ENCODE results near the gene PRSS36.
"Not testable (repeated sequence)": the region's sequence is repeated elsewhere in the genome, so short reads cannot be mapped to it uniquely, and the experiment has no call there.

Gene PRSS36

GRCh38 chr16:31149894-31150890 lies at the start of gene PRSS36:
PRSS36 (minus strand) TSS chr16:31150066; CDS start chr16:31150035, 31 bp downstream.
- no peak for DNase-seq (ENCODE audit: low read depth in 2 of 2)

GRCh38 chr16:31199430-31200041 lies 49.7 kb upstream of the PRSS36 start:
- no peak for DNase-seq (ENCODE audit: low read depth in 2 of 2)

DNA sequence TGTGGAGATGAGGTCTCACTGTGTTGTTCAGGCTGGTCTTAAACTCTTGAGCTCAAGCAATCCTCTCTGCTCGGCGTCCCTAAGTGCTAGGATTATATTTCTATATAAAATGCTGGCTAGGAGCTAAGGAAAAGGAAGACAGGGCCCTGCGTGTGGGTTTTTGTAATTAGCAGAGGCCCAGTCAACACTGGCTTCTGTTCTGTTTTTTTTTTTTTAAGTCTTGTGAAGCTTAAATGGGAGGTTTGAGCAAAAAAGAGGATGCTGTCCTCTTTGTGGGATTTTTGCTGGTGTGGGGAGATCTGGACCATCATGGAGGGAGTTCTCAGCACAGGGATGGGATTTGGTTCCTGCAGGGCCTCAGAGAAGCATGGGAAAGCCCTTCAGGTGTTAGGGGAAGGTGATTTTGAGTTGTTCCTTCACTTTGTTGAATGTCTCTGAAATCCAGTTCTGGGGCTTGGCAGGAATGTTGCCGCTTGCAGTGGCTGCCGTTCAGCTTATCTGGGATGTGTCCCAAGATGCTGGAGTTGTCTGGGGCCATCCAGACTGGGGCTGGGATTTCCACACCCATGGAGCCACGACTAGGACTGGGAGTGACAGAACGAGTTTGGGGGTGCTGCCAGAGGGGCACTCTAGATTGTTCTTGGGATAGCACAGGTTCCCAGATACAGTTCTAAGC lies 48.5 kb upstream of the PRSS36 start:
- no peak for DNase-seq (ENCODE audit: low read depth in 2 of 2)

- DNase-seq (ENCODE audit: low read depth in 2 of 2) = no peak
Observed at GRCh38 chr16:31196324-31197088, 46.6 kb upstream of the PRSS36 start.

DNA sequence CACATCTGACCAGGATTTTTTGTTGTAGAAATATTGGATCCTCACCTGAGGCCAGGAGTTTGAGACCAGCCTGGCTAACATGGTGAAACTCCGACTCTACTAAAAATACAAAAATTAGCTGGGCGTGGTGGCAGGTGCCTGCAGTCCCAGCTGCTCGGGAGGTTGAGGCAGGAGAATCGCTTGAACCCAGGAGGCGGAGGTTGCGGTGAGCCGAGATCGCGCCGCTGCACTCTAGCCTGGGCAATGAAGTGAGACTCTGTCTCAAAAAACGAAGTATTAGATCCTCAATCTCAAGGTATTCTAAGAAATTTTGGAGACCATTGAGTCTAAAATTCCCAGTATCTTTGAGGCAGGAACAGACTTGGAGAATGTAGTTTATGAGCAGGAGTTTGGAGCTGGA lies 46.0 kb upstream of the PRSS36 start:
- not testable (repeated sequence) for DNase-seq (ENCODE audit: low read depth in 2 of 2)

- no peak for DNase-seq (ENCODE audit: low read depth in 2 of 2)
Observed at GRCh38 chr16:31194898-31195297, 45.0 kb upstream of the PRSS36 start.

DNA sequence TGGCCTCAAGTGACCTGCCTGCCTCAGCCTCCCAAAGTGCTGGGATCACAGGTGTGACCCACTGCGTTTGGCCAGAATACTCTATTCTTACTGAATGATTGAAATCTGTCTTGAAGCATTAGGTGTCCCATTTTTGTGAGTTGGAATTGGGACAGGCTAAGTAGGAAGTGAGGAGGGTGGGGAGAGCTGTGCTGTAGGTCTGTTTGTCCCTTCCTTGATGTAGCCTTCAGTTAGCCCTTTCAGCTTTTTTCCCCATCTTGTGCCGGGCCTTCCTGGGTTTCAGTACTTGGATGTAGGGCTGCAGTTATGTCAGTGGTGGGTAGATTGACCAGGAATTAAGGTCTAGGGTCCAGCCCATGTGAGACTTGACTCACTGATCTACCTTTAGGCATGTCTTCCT lies 44.0 kb upstream of the PRSS36 start:
- DNase-seq (ENCODE audit: low read depth in 2 of 2) = no peak

DNA sequence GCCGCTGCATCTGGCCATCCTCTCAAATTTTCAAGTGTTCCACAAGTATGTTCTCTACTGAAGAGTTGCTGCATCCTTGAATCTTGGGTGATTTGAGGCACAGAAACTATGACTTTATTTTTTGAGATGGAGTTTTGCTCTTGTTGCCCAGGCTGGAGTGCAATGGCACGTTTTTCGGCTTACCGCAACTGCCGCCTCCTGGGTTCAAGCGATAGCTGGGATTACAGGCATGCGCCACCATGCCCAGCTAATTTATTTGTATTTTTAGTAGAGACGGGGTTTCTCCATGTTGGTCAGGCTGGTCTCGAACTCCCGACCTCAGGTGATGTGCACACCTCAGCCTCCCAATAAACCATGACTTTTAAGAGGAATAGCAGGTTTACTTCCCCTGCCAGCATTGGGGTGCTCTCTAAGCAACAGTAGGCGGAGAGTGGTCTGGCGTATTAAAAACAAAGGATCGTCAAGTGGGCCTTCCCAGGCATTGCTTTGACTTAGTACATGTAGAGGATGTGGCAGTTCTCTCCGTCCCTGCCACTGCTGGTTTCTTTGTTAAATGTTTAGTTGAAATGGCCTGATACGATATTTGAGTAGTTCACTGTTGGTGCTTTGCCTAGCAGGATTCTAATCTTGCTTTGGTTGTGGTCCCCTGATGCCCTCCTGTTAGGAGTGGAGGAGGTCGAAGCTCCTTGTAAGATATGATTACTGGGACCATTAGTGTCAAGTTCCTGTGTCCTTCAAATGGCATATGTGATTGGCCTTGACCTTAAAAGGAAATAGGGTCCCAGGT lies 43.2 kb upstream of the PRSS36 start:
- no peak for DNase-seq (ENCODE audit: low read depth in 2 of 2)

- no peak for DNase-seq (ENCODE audit: low read depth in 2 of 2)
Observed at GRCh38 chr16:31191697-31192428, 42.0 kb upstream of the PRSS36 start.

- no peak for DNase-seq (ENCODE audit: low read depth in 2 of 2)
Observed at GRCh38 chr16:31190818-31191444, 41.1 kb upstream of the PRSS36 start.

DNA sequence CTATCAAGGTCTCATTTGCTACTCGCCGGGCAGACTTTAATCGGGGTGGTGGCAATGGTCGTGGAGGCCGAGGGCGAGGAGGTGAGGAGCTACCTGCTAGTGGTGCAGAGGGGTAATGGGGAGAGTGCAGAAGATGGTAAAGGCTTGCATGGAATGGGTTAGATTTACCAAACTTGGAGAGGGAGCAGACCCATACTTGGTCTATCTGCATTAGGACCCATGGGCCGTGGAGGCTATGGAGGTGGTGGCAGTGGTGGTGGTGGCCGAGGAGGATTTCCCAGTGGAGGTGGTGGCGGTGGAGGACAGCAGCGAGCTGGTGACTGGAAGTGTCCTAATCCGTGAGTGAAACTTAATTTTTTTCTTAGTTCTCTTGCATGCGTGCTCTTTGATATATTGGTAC lies 40.2 kb upstream of the PRSS36 start:
- DNase-seq (ENCODE audit: low read depth in 2 of 2) = no peak

GRCh38 chr16:31189412-31189778 lies 39.5 kb upstream of the PRSS36 start:
- no peak for DNase-seq (ENCODE audit: low read depth in 2 of 2)

- no peak for DNase-seq (ENCODE audit: low read depth in 2 of 2)
Observed at GRCh38 chr16:31188450-31189411, 38.9 kb upstream of the PRSS36 start.

GRCh38 chr16:31187808-31188189 lies 37.9 kb upstream of the PRSS36 start:
- no peak for DNase-seq (ENCODE audit: low read depth in 2 of 2)

GRCh38 chr16:31186930-31187807 lies 37.3 kb upstream of the PRSS36 start:
- DNase-seq (ENCODE audit: low read depth in 2 of 2) = no peak

DNA sequence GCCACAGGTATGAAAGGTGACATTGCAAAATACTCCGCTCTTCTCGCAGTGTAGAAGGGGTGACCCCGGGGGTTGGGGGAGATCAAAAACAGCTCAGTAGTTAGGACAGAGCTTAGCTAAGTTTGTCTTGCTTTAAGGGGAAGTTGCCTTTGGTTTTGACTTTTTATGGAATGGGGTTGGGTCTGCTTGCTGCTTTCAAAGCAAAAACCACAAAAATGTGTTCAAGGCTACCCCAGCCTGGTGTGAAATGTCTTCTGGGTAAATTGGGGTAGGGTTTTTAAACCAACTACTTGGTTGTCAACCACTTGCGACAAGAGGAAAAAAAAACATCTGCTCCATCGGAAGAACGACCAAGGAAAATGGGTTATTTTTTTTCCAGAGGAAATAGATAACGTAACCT lies 36.3 kb upstream of the PRSS36 start:
- no peak for DNase-seq (ENCODE audit: low read depth in 2 of 2)

GRCh38 chr16:31185339-31185738 lies 35.5 kb upstream of the PRSS36 start:
- no peak for DNase-seq (ENCODE audit: low read depth in 2 of 2)

- no peak for DNase-seq (ENCODE audit: low read depth in 2 of 2)
Observed at GRCh38 chr16:31184888-31185287, 35.0 kb upstream of the PRSS36 start.
